Neuronal stem cell (in vitro differentiated cells): ENCODE data around the gene KLF13.

Experiments
- DNase-seq: peaks from one replicate; pipeline ENCODE4 v3.0.0-alpha.2; 2013; ENCODE audit warnings: low spot score
- H2AFZ ChIP-seq: one replicate; pipeline ENCODE4 v1.6.1; 2013; ENCODE audit warnings: mild to moderate bottlenecking, low read length, inconsistent platforms
- H2AK5ac ChIP-seq: 2 replicates; pipeline ENCODE4 v1.6.1; 2013; ENCODE audit warnings: low read depth, mild to moderate bottlenecking, inconsistent platforms, low read length, moderate library complexity, mixed read lengths
- H2BK120ac ChIP-seq: 2 replicates; pipeline ENCODE4 v1.6.1; 2013; ENCODE audit warnings: low read depth, mild to moderate bottlenecking, inconsistent platforms, low read length, moderate library complexity, mixed read lengths
- H2BK12ac ChIP-seq: one replicate; pipeline ENCODE4 v1.6.1; 2013; ENCODE audit warnings: low read length, inconsistent platforms
- H2BK15ac ChIP-seq: 2 replicates; pipeline ENCODE4 v1.6.1; 2013; ENCODE audit warnings: mild to moderate bottlenecking, low read length, inconsistent platforms, mixed read lengths
- H2BK5ac ChIP-seq: one replicate; pipeline ENCODE4 v1.6.1; 2013; ENCODE audit warnings: inconsistent platforms, mild to moderate bottlenecking, low read length, moderate library complexity
- H3K14ac ChIP-seq: one replicate; pipeline ENCODE4 v1.6.1; 2013; ENCODE audit warnings: low read length, inconsistent platforms
- H3K18ac ChIP-seq: 2 replicates; pipeline ENCODE4 v1.6.1; 2013; ENCODE audit warnings: low read length, inconsistent platforms
- H3K23ac ChIP-seq: 2 replicates; pipeline ENCODE4 v1.6.1; 2013; ENCODE audit warnings: low read depth, mild to moderate bottlenecking, mixed read lengths, low read length, inconsistent platforms; ENCODE audit not compliant: poor library complexity
- H3K27ac ChIP-seq: replicated peaks from 3 replicates; pipeline ENCODE4 v1.5.1; 2013; ENCODE audit warnings: low read length, inconsistent platforms
- H3K27me3 ChIP-seq, 3 experiments: 2 replicates each; pipeline ENCODE4 v1.6.1; 2013; ENCODE audit warnings: low read length in 3 of 3, mild to moderate bottlenecking in 2 of 3, inconsistent platforms in 1 of 3, low read depth in 1 of 3, mixed read lengths in 1 of 3, moderate library complexity in 1 of 3; ENCODE audit not compliant: control insufficient read depth in 3 of 3, insufficient read depth in 3 of 3
- H3K36me3 ChIP-seq, 2 donors: replicated peaks in 1 of 2; 2 replicates each; pipeline ENCODE4 v1.6.1; 2013; ENCODE audit warnings: low read length in 2 of 2; ENCODE audit not compliant: control insufficient read depth in 2 of 2, insufficient read depth in 2 of 2
- H3K4ac ChIP-seq: 2 replicates; pipeline ENCODE4 v1.6.1; 2013; ENCODE audit warnings: inconsistent platforms, mild to moderate bottlenecking, low read length, moderate library complexity
- H3K4me1 ChIP-seq, 2 donors: 1 replicate in 1 of 2; 2 replicates in 1 of 2; pipeline ENCODE4 v1.6.1; 2013; ENCODE audit warnings: low read length in 2 of 2, low read depth in 1 of 2; ENCODE audit not compliant: control insufficient read depth in 2 of 2, insufficient read depth in 1 of 2
- H3K4me2 ChIP-seq: one replicate; pipeline ENCODE4 v1.6.1; 2013; ENCODE audit warnings: mild to moderate bottlenecking, low read length, inconsistent platforms; ENCODE audit not compliant: insufficient read depth, poor library complexity, severe bottlenecking
- H3K4me3 ChIP-seq, 2 donors: 2 replicates each; pipeline ENCODE4 v1.5.1; 2013; ENCODE audit warnings: low read length in 2 of 2, mild to moderate bottlenecking in 2 of 2, inconsistent platforms in 1 of 2, moderate library complexity in 1 of 2
- H3K79me1 ChIP-seq: one replicate; pipeline ENCODE4 v1.6.1; 2013; ENCODE audit warnings: low read depth, mild to moderate bottlenecking, inconsistent platforms, low read length, moderate library complexity
- H3K9ac ChIP-seq: one replicate; pipeline ENCODE4 v1.6.1; 2013; ENCODE audit warnings: mild to moderate bottlenecking, low read depth, low read length, inconsistent platforms; ENCODE audit not compliant: poor library complexity
- H3K9me3 ChIP-seq, 2 donors: replicated peaks in 1 of 2; 2 replicates each; pipeline versions ENCODE3 to v1.6.1; 2013; ENCODE audit warnings: low read length in 2 of 2, mild to moderate bottlenecking in 2 of 2, inconsistent platforms in 1 of 2, low read depth in 1 of 2, mixed read lengths in 1 of 2, moderate library complexity in 1 of 2; ENCODE audit not compliant: control insufficient read depth in 2 of 2, insufficient read depth in 1 of 2
- H4K8ac ChIP-seq: one replicate; pipeline ENCODE4 v1.6.1; 2013; ENCODE audit warnings: low read depth, mild to moderate bottlenecking, inconsistent platforms, low read length, moderate library complexity
- H4K91ac ChIP-seq: one replicate; pipeline ENCODE4 v1.6.1; 2013; ENCODE audit warnings: low read length, low read depth, mild to moderate bottlenecking, inconsistent platforms; ENCODE audit not compliant: poor library complexity
- WGBS, 2 donors: extraction: QIAGEN DNeasy Blood & Tissue Kit; methylation state at CpG; one replicate each; pipeline ENCODE4 v1.1.7; 2013; ENCODE audit warnings: missing lambda C conversion rate in 2 of 2, mixed read lengths in 1 of 2; ENCODE audit not compliant: insufficient read length in 2 of 2, insufficient replicate concordance in 1 of 2; ENCODE audit errors: extremely low coverage in 2 of 2; 5-methylcytosine and 5-hydroxymethylcytosine counted together

Gene KLF13

DNA sequence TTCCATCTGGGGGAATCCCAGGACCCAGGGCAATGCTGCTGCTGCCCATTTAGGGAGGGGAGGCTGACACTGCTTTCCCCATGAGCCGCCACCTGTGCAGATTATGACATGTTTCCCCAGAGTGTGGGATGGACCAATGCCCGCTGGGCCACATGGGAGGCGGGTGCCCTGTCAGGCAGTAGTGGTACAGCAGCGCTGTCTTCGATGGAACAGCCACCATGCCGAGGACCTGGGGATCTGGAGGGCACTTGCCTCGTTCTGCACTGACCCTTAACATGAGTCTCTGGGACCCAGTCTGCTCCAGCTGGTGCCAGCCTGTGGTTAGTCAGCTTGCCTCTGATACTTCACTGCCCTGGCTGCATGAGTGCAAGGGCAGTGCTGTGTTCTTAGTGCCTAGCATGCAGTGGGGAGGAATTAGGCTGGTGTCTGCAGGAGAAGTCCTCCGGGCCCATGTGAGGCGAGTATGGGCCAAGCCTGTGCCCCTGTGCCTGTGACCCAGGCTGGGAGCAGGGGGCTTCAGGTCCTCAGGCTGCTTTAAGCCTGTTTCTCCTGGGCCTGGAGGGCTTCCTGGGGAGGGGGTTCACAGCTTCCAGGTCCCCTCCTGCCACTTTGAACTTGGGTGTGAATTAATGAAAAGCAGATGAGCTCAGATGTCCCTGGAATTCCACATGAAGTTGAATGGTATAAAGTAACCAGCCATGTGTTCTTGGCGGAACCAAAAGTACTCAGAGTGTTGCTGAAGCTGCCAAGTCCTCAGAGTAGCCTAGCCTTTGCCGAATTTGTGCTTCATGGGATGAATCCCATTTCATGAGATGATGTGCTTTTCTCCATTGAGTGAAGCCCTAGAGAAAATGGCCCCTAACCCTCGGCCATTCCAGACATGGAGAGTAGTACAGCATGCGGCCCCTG, 22.9 kb downstream of the KLF13 start:
- no peak for DNase-seq
- Histone ChIP-seq H2AK5ac (no peak overlapping the region), H2BK12ac (no peak overlapping the region), H3K4me2 (no peak overlapping the region), H3K27me3 (no peaks in the 10 kb centered on the region), H3K18ac (no peak overlapping the region), H2BK120ac (no peak overlapping the region), H4K91ac (no peak overlapping the region), H3K14ac (no peak overlapping the region), H3K36me3 (peaks cover 0 to 3% of the 10 kb centered on the region in 2 donors), H2BK5ac (no peak overlapping the region), H3K4me3 (no peak overlapping the region), H3K23ac (no peak overlapping the region), H2BK15ac (no peak overlapping the region), H3K27ac (no peak overlapping the region), H3K4me1 (peaks cover 19 to 20% of the 10 kb centered on the region in 2 donors), H3K9me3 (no peaks in the 10 kb centered on the region), H3K9ac (peak overlapping the region; percentile 35), H4K8ac (no peak overlapping the region), H2AFZ (no peak overlapping the region), H3K79me1 (peaks cover 16% of the 10 kb centered on the region), H3K4ac (no peak overlapping the region)
- WGBS, 2 donors, result no CpG with 5 or more reads among the region's 13 CpGs

GRCh38 chr15:31350771-31351170, 24.1 kb downstream of the KLF13 start:
- no CpG with 5 or more reads among the region's 7 CpGs for WGBS, 2 donors
- Histone ChIP-seq H4K8ac (no peak overlapping the region), H2AK5ac (no peak overlapping the region), H3K9ac (no peak overlapping the region), H3K18ac (peak overlapping the region; percentile 67), H2BK5ac (no peak overlapping the region), H4K91ac (no peak overlapping the region), H2BK120ac (no peak overlapping the region), H3K4ac (no peak overlapping the region), H3K23ac (no peak overlapping the region), H2BK15ac (no peak overlapping the region), H3K27ac (no peak overlapping the region), H2AFZ (no peak overlapping the region), H2BK12ac (no peak overlapping the region), H3K14ac (peak overlapping the region; percentile 78), H3K79me1 (peaks cover 12% of the 10 kb centered on the region), H3K9me3 (no peaks in the 10 kb centered on the region), H3K4me3 (no peak overlapping the region), H3K4me1 (peaks cover 19 to 20% of the 10 kb centered on the region in 2 donors), H3K27me3 (no peaks in the 10 kb centered on the region), H3K4me2 (no peak overlapping the region), H3K36me3 (peaks cover 0 to 13% of the 10 kb centered on the region in 2 donors)
- DNase-seq, result no peak

DNA sequence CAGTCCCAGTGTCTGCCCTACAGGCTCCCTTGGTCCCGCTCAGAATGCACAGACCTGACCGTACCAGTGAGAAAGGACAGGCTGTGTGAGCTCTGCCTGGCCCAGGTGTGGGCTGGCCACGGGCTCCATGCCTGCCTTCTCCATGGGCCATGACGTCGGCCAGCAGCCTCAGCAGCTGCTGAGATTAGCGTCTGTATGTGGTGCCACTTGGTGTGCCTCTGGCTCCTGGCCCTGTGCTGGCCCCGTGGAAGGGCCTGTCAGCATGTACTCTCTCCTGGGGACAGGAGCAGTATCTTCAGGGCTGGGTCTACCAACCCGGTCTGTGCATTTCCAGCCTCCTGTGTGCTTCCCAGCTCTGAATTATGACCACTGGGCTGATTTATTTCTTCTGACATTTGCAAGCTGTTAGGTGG, 25.7 kb downstream of the KLF13 start:
- no peak overlapping the region for H2BK120ac ChIP-seq
- H2AK5ac ChIP-seq, result no peak overlapping the region
- H3K18ac ChIP-seq, result peak overlapping the region; percentile 44
- WGBS, 2 donors, result no CpG with 5 or more reads among the region's 8 CpGs
- H3K4ac ChIP-seq, result no peak overlapping the region
- no peaks in the 10 kb centered on the region for H3K27me3 ChIP-seq
- no peak overlapping the region for H3K4me3 ChIP-seq
- H3K9ac ChIP-seq, result peak overlapping the region; percentile 46
- H3K36me3 ChIP-seq, result peaks cover 0 to 13% of the 10 kb centered on the region in 2 donors
- no peak overlapping the region for H3K27ac ChIP-seq
- no peaks in the 10 kb centered on the region for H3K9me3 ChIP-seq
- H2BK12ac ChIP-seq, result no peak overlapping the region
- no peak overlapping the region for H2AFZ ChIP-seq
- no peak overlapping the region for H4K8ac ChIP-seq
- peaks cover 10% of the 10 kb centered on the region for H3K79me1 ChIP-seq
- H3K14ac ChIP-seq, result no peak overlapping the region
- peak overlapping the region; percentile 16 for H3K23ac ChIP-seq
- H2BK15ac ChIP-seq, result no peak overlapping the region
- no peak overlapping the region for H4K91ac ChIP-seq
- peaks cover 20 to 22% of the 10 kb centered on the region in 2 donors for H3K4me1 ChIP-seq
- no peak overlapping the region for H2BK5ac ChIP-seq
- DNase-seq, result no peak
- H3K4me2 ChIP-seq, result no peak overlapping the region

DNA sequence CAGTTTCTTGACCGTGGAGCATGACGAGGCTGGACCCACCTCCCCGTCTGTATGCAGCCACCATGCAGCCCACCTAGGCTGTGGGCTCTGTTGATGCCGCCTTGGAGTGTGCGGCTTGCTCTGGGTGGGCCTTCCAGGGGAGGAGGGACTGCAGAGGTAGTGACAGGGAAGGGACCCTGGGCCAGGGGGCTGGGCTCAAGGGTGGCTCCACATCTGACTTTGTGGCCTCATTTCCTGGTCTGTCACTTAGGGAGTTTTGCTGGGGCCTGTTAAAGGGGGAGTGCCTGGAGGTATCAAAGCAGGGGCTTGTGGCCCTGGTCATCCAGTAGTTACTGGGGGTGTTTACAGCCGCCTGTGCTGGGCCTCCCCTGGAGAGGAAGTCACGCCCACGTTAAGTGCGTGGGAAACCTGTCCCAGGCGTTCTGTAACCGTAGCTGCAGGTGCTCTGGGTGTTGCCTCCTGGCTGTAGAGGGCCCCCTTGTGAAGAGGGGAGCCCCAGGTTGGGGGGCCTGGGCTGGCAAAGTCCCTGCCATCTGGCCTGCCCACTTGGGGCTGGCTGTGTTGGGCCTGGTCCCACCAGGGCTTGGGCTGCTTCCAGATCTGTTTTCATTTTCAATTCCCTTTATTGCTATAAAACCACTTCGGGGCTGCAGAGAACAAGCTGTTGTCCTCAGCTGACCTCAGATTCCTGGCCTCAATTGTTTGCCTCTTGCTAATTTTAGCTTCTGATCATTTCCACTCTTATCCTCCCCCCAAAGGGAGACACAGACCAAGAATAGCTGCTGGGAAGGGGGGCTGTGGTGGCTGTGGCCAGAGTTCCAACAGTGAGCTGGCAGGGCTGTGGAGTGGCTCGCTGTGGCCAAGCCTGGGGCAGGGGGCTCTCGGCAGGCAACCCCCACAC, 26.5 kb downstream of the KLF13 start:
- peak overlapping the region; percentile 71 for H3K18ac ChIP-seq
- H3K79me1 ChIP-seq, result peaks cover 10% of the 10 kb centered on the region
- H3K27me3 ChIP-seq, result no peaks in the 10 kb centered on the region
- H4K8ac ChIP-seq, result no peak overlapping the region
- DNase-seq, result no peak
- no peak overlapping the region for H3K4me3 ChIP-seq
- H2BK120ac ChIP-seq, result no peak overlapping the region
- H2BK15ac ChIP-seq, result no peak overlapping the region
- H2AK5ac ChIP-seq, result no peak overlapping the region
- H3K27ac ChIP-seq, result no peak overlapping the region
- peak overlapping the region; percentile 40 for H3K23ac ChIP-seq
- H2BK12ac ChIP-seq, result no peak overlapping the region
- no peak overlapping the region for H2BK5ac ChIP-seq
- peaks cover 20 to 27% of the 10 kb centered on the region in 2 donors for H3K4me1 ChIP-seq
- no CpG with 5 or more reads among the region's 14 CpGs for WGBS, 2 donors
- H3K4ac ChIP-seq, result no peak overlapping the region
- no peak overlapping the region for H3K4me2 ChIP-seq
- H3K9me3 ChIP-seq, result no peaks in the 10 kb centered on the region
- no peak overlapping the region for H4K91ac ChIP-seq
- no peak overlapping the region for H2AFZ ChIP-seq
- peaks cover 0 to 13% of the 10 kb centered on the region in 2 donors for H3K36me3 ChIP-seq
- H3K9ac ChIP-seq, result no peak overlapping the region
- no peak overlapping the region for H3K14ac ChIP-seq
